HT1080 (cell line): ENCODE measurements around the gene CEP170. TPM values are rescaled to one million over a fixed set of nuclear protein-coding genes. Genes with fewer than 3 reads are reported as not detected.

Experiments used
- DNase-seq: peaks from one replicate; pipeline ENCODE4 v3.0.0-alpha.2; 2015; ENCODE audit warnings: low read depth
- polyA plus RNA-seq, 2 experiments: library from polyadenylated mRNA; depleted of rRNA; stranded (reverse); fragments of >200 nt; gene quantifications; 2 replicates each; pipeline ENCODE4 v1.2.3, GENCODE V29; 2015
- total RNA-seq: library from RNA; depleted of rRNA; stranded (reverse); fragments of >200 nt; shearing (Covaris generic); gene quantifications from 2 replicates; pipeline ENCODE4 v1.2.3, GENCODE V29; 2014; rRNA removed

The CEP170 gene
- 119 and 125 TPM in 2 replicates for total RNA-seq
- 91.6 and 121 TPM in 2 replicates for polyA plus RNA-seq (2015; cell fraction: cytosol; rRNA removed)
- polyA plus RNA-seq (2015; cell fraction: nucleus; rRNA removed): 270 and 289 TPM in 2 replicates

DNA sequence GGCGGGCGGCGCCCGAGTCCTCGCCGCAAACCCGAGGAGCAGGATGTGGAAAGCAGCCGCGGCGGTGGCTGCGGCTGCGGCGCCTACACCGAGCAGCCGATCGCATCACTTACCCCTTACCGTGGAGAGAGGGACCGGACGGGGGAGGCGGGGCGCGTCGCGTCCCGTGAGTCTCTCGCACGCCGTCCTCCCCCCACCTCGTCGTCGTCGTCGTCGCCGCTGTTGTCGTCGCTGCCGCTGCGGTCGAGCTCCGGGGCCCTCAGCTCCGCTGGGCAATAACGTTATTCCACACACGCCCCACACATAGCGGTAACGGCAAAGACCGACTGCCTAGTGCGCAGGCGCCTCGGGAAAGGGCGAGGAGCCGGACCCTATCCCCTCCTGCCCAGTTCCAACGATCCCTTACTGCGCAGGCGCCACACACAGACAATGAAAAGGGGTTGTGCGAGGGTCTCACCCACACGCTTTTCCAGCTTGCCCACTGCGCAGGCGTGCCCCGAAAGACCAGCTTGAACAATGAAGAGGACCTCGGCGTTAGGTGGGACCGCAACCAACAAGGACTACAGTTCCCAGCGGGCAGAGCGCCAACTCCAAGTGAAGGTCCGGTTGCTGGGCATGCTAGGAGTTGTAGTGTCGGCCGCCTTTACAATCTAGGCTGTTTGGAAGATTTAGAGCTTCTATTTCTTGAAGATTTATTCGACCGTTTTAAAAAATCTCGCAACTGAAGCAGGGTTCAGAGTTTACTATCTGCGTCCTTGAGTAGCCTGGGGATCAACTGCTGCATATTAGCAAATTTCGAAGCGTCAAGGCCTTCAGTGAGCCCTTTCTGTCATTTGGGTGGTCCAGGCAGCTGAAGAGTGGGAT, at the start of gene CEP170:
Gene CEP170, minus strand, starts transcription at position 355 of the 864 bp plus-strand sequence. CDS start 30,001 bp downstream, outside the sequence.
- DNase-seq: peak; percentile 97

DNA sequence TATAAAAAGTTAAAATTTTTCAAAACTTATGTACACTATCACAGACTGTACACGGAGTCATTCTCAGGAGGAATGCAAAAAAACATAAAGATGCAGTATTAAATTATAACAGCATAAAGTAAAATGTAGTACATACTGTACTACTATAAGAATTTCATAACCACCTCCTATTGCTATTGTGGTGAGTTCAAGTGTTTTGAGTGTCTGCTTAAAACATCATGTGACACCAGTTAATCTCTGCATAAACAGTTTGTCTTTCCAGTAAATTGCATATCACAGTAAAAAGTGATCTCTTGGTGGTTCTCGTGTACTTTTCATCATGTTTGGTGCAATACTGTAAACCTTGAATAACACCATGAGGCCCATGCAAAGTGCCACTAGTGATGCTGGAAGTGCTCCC, 46.0 kb upstream of the CEP170 start:
- DNase-seq: no peak

DNA sequence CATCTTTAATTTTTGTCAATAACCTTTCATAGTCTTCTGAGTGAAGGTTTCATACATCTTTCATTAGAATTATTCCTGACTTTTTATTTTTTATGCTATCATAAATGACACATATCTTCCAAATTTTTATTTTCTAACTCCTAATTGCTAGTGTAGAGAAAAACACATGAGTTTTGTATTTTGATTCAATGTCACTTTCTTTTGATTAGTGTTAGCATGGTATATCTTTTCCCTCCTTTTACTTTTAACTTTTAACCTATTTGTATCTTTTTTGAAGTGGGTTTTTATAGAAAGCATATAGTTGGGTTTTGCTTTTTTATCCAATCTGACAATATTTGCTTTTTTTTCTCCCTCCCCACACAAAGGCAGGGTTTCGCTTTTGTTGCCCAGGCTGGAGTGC, 44.0 kb upstream of the CEP170 start:
- no peak for DNase-seq

DNA sequence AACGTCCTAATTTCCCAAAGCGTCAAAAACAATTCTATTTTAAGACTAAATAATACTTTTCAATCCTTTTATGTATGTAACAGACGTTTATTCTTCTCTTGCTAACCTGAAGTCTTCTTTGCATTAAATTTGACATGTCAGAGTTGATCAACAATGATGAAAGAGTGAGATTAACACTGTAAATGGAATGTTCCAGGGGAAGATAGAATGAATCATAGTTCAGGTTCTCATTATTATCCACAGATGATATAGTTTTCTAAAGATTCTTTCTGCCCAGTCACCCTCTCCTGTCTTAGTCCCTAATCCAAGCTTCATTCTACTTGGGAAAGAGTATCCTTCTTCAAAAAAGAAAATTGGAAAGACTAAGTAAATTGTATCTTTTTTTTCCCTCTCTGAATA, 39.6 kb upstream of the CEP170 start:
- DNase-seq: peak; percentile 58

DNA sequence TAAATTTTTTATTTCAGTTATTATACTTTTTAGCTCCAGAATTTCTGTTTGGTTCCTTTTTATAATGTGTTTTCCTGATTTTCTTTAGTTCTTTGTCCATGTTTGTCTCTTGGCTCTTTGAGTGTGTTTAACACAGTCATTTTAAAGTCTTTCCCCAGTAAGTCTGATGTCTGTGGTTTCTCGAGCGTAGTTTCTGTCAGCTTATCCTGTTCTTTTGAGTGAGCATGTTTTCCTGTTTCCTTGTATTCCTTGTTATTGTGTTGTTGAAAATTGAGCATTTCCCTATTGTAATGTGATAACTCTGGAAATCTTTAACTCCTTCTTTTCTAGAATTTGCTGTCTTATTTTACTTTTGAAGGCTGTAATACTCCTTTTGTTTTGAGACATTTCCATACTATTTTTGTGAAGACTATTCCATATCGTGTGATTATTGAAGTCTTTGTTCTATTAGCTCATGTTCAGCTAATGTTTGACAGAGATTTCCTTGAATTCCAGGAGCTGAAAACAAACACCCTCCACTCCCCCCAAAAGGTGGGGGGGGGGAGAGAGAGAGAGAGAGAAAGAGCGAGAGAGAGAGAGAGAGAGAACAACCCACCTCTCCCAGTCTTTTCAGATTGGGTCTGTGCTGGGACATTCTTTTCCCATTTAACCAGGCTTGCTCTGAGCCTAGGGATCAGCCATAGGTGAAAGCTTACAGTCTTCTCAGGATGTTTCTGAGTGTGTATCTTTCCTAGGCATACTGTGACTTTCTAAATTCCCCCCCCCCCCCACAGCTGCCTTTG, 39.1 kb upstream of the CEP170 start:
- DNase-seq: no peak

DNA sequence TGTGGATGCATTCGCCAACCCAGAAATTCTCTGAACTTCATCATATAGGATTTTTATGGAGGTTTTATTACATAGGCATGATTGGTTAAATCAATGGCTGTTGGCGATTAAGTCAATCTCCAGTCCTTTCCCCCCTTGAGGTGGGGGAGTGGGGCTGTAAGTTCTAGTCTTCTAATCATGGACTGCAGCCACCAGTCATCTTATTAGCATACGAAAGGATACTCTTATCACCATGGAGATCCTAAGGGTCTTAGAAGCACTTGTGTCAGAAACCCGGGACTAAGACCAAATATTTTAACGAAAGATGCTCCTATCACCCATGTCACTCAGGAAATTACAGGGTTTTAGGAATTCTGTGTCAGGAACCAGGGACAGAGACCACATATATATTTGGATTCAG, 37.0 kb upstream of the CEP170 start:
- no peak for DNase-seq

DNA sequence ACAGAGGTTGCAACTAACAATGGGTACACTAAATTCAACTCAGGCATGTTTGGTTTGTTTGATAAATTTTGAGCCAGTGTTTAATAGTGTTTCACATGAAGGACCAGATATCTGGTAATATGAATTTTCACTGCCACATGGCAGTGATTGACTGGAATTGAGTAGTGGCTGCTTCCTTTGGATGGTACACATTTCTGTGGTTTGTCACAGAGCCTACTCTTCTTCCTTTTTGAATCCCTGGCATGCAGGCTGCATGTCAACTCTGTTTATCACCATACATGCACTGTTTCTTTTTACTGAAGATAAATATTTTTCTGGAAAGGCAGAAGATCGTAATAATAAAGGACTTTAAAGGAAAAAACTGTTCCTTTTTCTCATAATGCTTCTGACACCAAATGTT, 36.2 kb upstream of the CEP170 start:
- DNase-seq: no peak

DNA sequence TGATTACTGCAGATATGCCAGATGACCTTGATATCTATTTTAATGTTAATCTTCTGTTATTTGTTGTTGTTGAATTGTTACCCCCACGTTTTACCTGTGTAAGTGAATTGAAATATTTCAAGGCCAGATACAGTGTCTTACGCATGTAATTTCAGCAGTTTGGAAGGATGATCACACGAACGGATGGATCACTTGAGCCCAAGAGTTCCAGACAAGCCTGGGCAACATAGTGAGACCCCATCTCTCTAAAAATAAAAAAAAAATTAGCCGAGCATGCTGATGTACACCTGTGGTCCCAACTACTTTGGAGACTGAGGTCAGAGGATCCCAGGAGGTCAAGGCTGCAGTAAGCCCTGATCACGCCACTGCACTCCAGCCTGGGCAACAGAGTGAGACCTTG, 33.0 kb upstream of the CEP170 start:
- no peak for DNase-seq

DNA sequence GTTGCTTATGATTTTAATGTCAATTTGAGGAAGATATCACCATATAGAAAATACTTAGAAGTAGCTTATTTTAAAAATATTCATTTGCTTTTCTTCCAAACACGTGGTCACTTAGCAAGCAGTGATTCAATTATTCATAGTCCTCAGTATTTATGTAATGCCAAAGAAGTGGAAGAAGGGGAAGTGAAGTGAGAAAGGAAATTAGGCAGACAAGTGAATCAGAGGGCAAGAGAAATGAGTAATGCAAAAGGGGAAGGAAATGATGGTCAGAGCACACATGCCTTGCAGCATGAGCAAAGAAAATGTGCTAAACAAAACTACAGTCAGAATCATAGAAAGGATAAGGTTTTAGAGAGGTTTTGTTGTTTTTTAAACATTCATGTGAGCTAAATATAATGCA, 32.6 kb upstream of the CEP170 start:
- DNase-seq: peak; percentile 97

DNA sequence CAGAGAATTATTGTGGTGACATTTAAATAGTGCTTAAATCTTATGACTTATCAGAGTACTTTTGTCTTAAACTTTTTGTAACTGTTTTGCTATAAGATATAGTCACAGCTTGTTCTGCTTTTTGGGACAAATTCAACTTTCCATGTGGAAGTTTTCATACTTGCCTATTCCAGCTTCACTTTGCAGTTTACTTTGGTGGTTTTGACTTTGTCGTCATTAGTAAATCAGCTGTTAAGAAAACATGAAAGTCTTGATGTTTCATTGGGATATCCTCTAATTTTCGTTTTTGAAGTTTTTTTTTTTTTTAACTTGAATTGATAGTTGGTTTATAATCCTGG, 32.0 kb upstream of the CEP170 start:
- no peak for DNase-seq

DNA sequence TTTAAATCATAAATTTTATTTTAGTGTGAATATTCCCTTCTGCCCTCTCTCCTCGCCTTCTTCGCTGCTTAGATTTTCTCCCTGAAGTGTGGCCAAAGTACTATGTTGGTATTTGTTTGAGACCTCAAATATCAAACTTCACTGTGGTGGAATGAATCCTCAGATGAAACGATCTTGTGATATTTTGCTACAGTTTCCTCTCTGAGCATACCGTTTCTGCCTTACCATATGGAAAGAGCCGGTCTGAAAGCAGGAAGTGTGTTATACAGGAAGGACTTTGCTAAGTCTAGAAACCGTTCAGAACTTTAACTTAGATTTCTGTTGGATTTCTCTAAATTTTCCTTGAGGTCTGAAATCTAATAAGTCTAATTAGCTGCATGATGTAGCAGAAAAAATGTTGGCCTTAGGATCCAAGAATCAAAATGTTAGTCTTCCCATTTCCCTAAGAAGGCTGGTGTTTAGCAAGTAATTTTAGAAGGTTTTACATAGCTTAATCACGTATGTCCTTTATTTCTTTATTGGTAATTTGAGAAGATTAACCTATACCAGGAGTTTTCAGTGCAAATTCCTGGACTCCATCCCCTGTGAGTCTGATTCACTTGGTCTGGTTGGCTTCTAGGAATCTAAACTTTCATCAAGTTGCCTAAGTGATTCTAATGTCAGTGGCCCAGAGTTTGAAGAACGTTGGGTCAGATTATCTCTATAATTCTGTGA, 31.5 kb upstream of the CEP170 start:
- no peak for DNase-seq

DNA sequence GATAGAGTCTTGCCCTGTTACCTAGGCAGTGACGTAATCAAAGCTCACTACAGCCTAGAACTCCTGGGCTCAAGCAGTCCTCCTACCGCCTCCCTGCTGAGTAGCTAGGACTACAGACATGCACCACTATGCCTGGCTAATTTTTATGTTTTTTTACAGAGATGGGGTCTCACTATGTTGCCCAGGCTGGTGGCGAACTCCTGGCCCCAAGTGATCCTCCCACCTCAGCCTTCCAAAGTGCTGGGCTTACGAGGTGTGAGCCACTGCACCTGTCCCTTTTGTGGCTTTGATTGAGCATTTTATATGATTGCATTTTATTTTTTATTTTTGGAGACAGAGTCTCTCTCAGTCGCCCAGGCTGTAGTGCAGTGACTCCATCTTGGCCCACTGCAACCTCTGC, 26.6 kb upstream of the CEP170 start:
- no peak for DNase-seq

DNA sequence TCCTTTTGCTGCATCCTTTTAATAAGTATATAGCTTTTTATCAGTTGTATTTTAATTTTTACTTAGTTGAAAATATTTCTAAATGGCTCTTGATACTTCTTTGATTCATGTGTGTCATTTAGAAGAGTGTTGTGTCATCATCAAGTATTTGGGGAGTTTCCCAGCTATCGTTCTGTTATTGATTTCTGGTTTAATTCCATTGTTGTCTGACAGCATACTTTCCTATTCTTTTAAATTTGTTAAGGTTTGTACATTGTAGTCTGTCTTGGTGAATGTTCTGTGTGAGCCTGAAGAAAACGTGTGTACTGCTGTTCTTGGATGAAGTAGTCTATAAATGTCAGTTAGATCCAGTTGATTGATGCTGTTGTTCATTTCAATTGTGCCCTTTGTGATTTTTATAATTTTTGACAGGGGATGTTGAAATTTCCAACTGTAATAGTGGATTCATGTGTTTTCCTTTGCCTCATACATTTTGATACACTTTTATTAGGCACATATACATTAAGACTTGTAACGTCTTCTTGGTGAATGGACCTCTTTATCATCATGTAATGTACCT, 25.6 kb upstream of the CEP170 start:
- DNase-seq: no peak

DNA sequence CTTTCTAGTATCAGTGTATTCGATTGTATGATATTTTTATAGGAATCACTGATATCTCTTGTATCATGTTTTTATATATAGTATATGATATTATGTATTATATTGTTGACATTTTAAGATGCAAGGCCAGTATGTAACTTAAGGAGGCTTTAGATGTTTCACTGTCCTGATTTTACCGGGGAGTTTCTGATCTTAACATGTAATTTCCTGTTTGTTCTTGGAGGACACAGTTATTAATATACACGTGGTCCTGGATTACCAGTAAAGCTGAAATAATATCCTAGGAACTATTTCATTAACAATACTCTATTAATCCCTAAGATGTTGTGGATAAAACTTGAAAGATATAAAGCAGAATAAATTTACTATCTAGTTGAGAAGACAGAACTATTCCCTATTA, 20.2 kb upstream of the CEP170 start:
- DNase-seq: no peak

DNA sequence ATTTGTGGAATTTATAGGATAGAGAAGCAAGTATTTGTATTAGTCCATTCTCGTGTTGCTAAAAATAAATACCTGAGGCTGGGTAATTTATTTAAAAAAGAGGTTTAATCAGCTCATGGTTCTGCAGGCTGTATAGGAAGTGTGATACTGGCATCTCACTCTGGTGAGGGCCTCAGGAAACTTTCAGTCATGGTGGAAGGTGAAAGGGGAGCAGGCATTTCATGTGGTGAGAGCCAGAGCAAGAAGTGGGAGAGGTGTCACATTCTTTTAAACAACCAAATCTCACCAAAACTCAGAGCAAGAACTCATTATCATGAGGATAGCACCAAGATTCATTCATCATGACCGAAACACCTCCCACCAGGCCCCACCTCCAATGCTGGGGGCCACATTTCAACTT, 18.9 kb upstream of the CEP170 start:
- DNase-seq: no peak

DNA sequence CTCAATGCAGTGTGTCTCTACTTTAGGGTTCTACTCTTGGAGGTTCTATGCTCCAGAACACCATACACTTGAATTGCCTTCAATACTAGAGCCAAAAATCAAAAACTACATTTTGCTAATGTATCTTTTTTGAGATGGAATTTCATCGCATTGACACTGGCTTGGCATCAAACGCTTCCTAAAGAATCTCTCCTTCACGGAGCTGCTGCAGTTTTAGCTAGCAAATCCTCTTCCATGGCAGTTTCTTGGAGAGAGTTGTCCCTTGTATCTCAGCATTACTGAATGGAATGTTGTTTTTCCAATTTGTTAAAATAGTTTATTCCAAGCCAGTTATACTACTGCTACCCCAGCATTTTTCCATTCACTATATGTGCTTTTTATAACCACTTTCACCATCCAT, 18.4 kb upstream of the CEP170 start:
- no peak for DNase-seq

DNA sequence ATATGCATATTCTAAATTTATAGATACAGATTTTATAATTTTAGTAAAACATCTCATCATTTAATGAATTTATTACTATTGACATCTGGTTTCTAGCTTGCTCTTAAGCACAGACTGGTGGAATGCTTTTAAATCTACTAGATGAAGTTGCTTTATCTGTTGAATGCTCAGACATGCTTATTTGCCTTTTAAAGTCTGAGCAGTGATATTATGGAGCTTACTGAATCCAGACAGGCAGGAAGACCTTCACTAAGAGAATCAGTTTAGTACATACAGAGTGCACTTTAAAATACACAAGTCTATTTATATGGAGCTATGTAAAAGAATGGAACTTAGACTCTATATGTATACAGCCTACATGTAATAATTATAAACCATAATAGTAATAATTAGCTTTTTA, 17.3 kb upstream of the CEP170 start:
- no peak for DNase-seq

DNA sequence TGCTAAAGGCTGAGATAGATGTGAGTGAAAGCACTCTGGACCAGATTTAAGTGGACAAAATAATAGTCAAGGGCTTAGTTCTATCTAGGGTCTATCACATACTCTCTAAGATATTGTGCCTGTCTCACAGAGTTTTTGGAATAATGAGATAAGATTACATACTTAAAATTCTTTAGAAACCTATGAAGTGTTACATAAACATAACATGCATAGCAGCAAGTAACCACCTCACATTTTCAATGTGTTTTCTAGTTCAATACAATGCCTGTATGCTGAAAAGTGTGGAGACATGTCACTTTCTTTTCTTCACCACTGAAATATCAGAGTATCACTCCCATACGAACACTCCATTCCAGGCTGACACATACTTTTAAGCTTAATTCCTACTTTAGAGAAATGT, 16.9 kb upstream of the CEP170 start:
- no peak for DNase-seq

DNA sequence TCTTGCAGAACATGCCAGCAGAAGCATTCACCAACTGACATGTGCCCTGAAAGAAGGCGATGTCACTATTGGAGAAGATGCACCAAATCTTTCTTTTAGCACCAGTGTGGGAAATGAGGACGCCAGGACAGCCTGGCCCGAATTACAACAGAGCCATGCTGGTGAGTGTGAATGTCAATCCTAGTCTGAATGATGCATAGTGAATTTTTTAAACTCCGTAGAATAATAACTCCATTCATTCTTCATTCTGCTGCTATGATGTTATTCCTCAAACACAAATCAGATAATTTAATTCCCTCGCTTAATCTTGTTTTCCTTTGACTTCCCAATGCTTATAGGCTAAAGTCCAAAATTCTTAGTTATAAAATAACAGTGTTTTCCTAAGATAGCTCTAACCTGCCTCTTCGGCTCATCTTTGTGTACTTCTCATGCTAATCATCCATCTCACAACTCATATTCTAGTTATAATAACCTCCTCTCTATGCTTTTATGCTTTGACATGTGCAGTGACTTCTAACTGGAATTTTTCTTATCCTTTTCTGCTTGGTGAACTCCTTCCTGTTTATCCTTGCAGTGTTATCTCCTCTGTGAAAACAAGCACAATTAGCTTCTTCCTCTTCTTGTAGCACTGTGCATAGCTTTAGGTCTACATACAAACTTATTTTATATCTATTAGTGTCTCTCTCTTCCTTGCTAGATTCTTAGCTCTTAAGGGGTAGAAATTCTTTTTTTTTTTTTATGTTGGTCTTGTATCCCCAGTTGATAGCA, 15.2 kb upstream of the CEP170 start:
- DNase-seq: no peak

DNA sequence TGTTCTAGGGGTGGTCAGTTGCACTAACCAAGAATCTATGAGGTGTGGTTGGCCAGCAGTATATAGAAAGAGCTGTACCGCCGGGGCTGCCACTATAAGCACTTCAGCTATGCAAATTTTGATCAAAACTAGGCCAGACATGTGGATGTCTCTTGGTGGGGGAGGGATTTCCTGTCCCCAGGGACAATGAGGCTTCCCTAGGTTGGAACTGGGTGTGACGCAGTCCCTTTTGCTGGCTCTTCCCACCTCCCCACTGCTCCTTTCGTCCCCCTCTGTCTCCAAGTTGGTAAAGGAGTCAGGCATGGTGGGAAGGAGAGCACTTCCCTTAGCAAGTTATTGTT, 14.3 kb upstream of the CEP170 start:
- no peak for DNase-seq
